ENCODE measurements around the gene C1QA. TPM values are rescaled to one million over a fixed set of nuclear protein-coding genes. Genes with fewer than 3 reads are reported as not detected.

Gene C1QA
- total RNA-seq, 4 donors from 2014 or later: 22.6 to 453 (median 190) TPM

- Histone ChIP-seq H3K9me3 (no peaks in the 10 kb centered on the region), H3K27me3 (peaks cover 99% of the 10 kb centered on the region), H3K36me3 (no peaks in the 10 kb centered on the region), H3K4me1 (no peaks in the 10 kb centered on the region), H3K27ac (no peak overlapping the region), H3K4me3 (no peak overlapping the region)
- TF ChIP-seq CTCF (IDR thresholded peaks at IDR 0.05) (no peak), EP300 (IDR thresholded peaks at IDR 0.05) (no peak)
- ATAC-seq: no peak
- 8 to 21% methylated on average over 2 to 6 of the region's 6 CpGs for WGBS, 2 donors (ENCODE audit: low coverage in 1 of 2)
These were observed 27.1 kb upstream of the C1QA start for GRCh38 chr1:22609291-22609690.

- no peaks in the 10 kb centered on the region for H3K9me3 ChIP-seq
- no peaks in the 10 kb centered on the region for H3K36me3 ChIP-seq
- no peak overlapping the region for H3K27ac ChIP-seq
- 13% methylated on average over 3 of the region's 7 CpGs; no CpG with 5 or more reads in 1 of the 2 donors for WGBS, 2 donors (ENCODE audit: low coverage in 1 of 2)
- H3K4me1 ChIP-seq: no peaks in the 10 kb centered on the region
- TF ChIP-seq POLR2AphosphoS5 (IDR thresholded peaks at IDR 0.05) (no peak), CTCF (IDR thresholded peaks at IDR 0.05) (no peak), POLR2A (IDR thresholded peaks at IDR 0.05) (no peak), EP300 (IDR thresholded peaks at IDR 0.05) (no peak)
- no peak overlapping the region for H3K4me3 ChIP-seq
- H3K27me3 ChIP-seq: peaks cover 100% of the 10 kb centered on the region
- no peak for ATAC-seq
These were observed 24.9 kb upstream of the C1QA start for GRCh38 chr1:22611530-22611947.

- H3K36me3 ChIP-seq: no peaks in the 10 kb centered on the region
- no peaks in the 10 kb centered on the region for H3K4me1 ChIP-seq
- 33 to 62% methylated on average over 4 to 7 of the region's 12 CpGs for WGBS, 2 donors (ENCODE audit: low coverage in 1 of 2)
- H3K27me3 ChIP-seq: peaks cover 99% of the 10 kb centered on the region
- H3K4me3 ChIP-seq: no peak overlapping the region
- no peak for ATAC-seq
- H3K27ac ChIP-seq: no peak overlapping the region
- no peak for TF ChIP-seq POLR2A (IDR thresholded peaks at IDR 0.05)
- TF ChIP-seq POLR2AphosphoS5 (IDR thresholded peaks at IDR 0.05): no peak
- no peak for TF ChIP-seq EP300 (IDR thresholded peaks at IDR 0.05)
- TF ChIP-seq CTCF (IDR thresholded peaks at IDR 0.05): no peak
- H3K9me3 ChIP-seq: no peaks in the 10 kb centered on the region
These were observed 23.5 kb upstream of the C1QA start for GRCh38 chr1:22612671-22613571.

GRCh38 chr1:22613572-22613918 is 22.9 kb upstream of the C1QA start:
- H3K27ac ChIP-seq: no peak overlapping the region
- WGBS, 2 donors (ENCODE audit: low coverage in 1 of 2): no CpG with 5 or more reads among the region's 5 CpGs
- H3K4me3 ChIP-seq: no peak overlapping the region
- H3K4me1 ChIP-seq: no peaks in the 10 kb centered on the region
- ATAC-seq: no peak
- peaks cover 99% of the 10 kb centered on the region for H3K27me3 ChIP-seq
- no peak for TF ChIP-seq POLR2A (IDR thresholded peaks at IDR 0.05)
- no peak for TF ChIP-seq POLR2AphosphoS5 (IDR thresholded peaks at IDR 0.05)
- TF ChIP-seq EP300 (IDR thresholded peaks at IDR 0.05): no peak
- TF ChIP-seq CTCF (IDR thresholded peaks at IDR 0.05): no peak
- no peaks in the 10 kb centered on the region for H3K36me3 ChIP-seq
- H3K9me3 ChIP-seq: no peaks in the 10 kb centered on the region

GRCh38 chr1:22613951-22614350 is 22.5 kb upstream of the C1QA start:
- H3K4me1 ChIP-seq: no peaks in the 10 kb centered on the region
- 30 to 49% methylated on average over 2 to 6 of the region's 12 CpGs for WGBS, 2 donors (ENCODE audit: low coverage in 1 of 2)
- no peak for ATAC-seq
- no peak overlapping the region for H3K4me3 ChIP-seq
- H3K36me3 ChIP-seq: no peaks in the 10 kb centered on the region
- no peak for TF ChIP-seq EP300 (IDR thresholded peaks at IDR 0.05)
- no peak for TF ChIP-seq CTCF (IDR thresholded peaks at IDR 0.05)
- no peak for TF ChIP-seq POLR2AphosphoS5 (IDR thresholded peaks at IDR 0.05)
- no peak for TF ChIP-seq POLR2A (IDR thresholded peaks at IDR 0.05)
- H3K27me3 ChIP-seq: peaks cover 99% of the 10 kb centered on the region
- H3K27ac ChIP-seq: no peak overlapping the region
- no peaks in the 10 kb centered on the region for H3K9me3 ChIP-seq
